Lower lobe of right lung (tissue), 2 donors: ENCODE results near the gene CAPN13. TPM values are rescaled to one million over a fixed set of nuclear protein-coding genes. Genes with fewer than 3 reads are reported as not detected.
A peak's percentile ranks its signal among the peaks of the same experiment; 100 is the strongest.

ENCODE experiments used
- ATAC-seq, 2 donors: fragments of 200-7000 bp; cut with Tn5 transposase; one replicate each; pipeline ENCODE4 v1.9.1; 2020 to 2022; ENCODE audit warnings: mild to moderate bottlenecking in 2 of 2, moderate library complexity in 2 of 2
- DNase-seq: peaks from one replicate; pipeline ENCODE4 v3.0.0-alpha.2; 2020
- H3K27ac ChIP-seq: fragments of 200-600 bp; one replicate; pipeline ENCODE4 v1.8.0; 2022
- H3K27me3 ChIP-seq: fragments of 200-600 bp; one replicate; pipeline ENCODE4 v1.8.0; 2022; ENCODE audit warnings: low read depth
- H3K36me3 ChIP-seq: fragments of 200-600 bp; one replicate; pipeline ENCODE4 v1.8.0; 2022; ENCODE audit warnings: mild to moderate bottlenecking
- H3K4me1 ChIP-seq: fragments of 200-600 bp; one replicate; pipeline ENCODE4 v1.8.0; 2022
- H3K4me3 ChIP-seq: fragments of 200-600 bp; one replicate; pipeline ENCODE4 v1.8.0; 2022; ENCODE audit warnings: mild to moderate bottlenecking
- H3K9me3 ChIP-seq: fragments of 200-600 bp; one replicate; pipeline ENCODE4 v1.8.0; 2022
- CTCF ChIP-seq: fragments of 200-600 bp; IDR thresholded peaks from one replicate; pipeline ENCODE4 v1.8.0; 2022; ENCODE audit warnings: antibody characterized with exemption, mild to moderate bottlenecking
- intact Hi-C: fragments of 100-400 bp; cut with DNase I; formaldehyde crosslinking; loops from one replicate; pipeline ENCODE4 v1.11.0; 2022
- total RNA-seq: library from RNA; stranded (reverse); fragmentation: NEBNext Ultra II Directional; extraction: Animal tissue kit (Norgen Biotek cat#: 25700); gene quantifications from one replicate; pipeline ENCODE4 v1.2.1, GENCODE V29; 2021
- donor health status: DM: no; HTN: yes; CAD: no; lungs with severe emphysema.

CAPN13 gene
- total RNA-seq, 1 donor from 2014 or later: 23.0 TPM

- no peak for TF ChIP-seq CTCF
- Histone ChIP-seq H3K4me3 (no peak overlapping the region), H3K36me3 (no peaks in the 10 kb centered on the region), H3K9me3 (no peaks in the 10 kb centered on the region), H3K27me3 (no peaks in the 10 kb centered on the region), H3K4me1 (peaks cover 9% of the 10 kb centered on the region), H3K27ac (no peak overlapping the region)
- intact Hi-C loops: loop anchor here (10.0 kb wide), 1 partner anchor 624 kb away; no protein-coding TSS in a partner anchor
- DNase-seq: no peak
- no peak for ATAC-seq
Measured at GRCh38 chr2:30710461-30710860, 96.8 kb downstream of the CAPN13 start.

DNA sequence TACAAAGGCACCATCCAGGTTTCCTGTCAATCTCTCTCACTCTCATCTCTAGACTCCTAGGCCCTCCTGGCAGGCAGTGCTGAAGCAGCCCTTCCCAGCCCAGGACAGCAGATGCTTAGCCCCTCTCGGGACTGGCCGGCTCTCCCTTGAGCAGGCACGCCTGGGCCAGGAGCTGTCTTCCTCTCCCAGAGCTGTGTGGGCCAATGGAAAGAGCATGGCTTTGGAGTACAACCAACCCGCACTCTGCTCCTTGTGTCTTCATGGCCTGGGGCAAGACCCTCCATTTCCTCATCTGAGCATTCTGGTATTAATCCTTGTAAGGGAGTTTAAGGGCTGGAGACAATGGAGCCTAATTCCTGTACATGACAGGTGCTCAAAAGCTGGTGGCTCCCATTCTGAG, 97.2 kb downstream of the CAPN13 start:
- ATAC-seq (no peak), DNase-seq (no peak)
- intact Hi-C loops: loop anchor here (10.0 kb wide), 1 partner anchor 625 kb away; no protein-coding TSS in a partner anchor
- TF ChIP-seq CTCF: no peak
- Histone ChIP-seq H3K36me3 (no peaks in the 10 kb centered on the region), H3K27me3 (no peaks in the 10 kb centered on the region), H3K4me3 (no peak overlapping the region), H3K27ac (no peak overlapping the region), H3K9me3 (no peaks in the 10 kb centered on the region), H3K4me1 (peaks cover 9% of the 10 kb centered on the region)

DNA sequence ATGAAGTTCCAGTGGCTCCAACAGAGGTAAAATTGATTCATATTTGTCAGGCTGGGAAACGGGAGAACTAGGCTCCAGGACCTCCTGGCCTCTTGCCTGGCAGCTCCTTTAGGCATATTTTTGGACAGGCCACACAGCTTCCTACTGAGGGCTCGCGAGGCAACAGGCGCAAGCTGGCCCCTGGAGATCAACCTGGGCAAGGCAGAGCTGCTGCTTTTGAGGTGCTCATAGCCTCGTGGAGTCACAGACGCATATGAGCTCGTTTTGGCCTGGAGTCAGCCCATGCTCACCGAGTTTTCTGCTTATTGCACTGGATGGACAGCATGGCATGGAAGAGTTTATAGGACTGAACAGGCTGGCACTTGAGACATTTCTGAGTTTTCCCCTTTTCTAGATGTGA, 97.7 kb downstream of the CAPN13 start:
- Histone ChIP-seq H3K27ac (peak overlapping the region; percentile 24), H3K36me3 (no peaks in the 10 kb centered on the region), H3K9me3 (no peaks in the 10 kb centered on the region), H3K27me3 (no peaks in the 10 kb centered on the region), H3K4me1 (peaks cover 9% of the 10 kb centered on the region), H3K4me3 (no peak overlapping the region)
- ATAC-seq: no peak
- intact Hi-C loops: loop anchor here (10.0 kb wide), 1 partner anchor 545 kb away; no protein-coding TSS in a partner anchor
- no peak for TF ChIP-seq CTCF
- DNase-seq: no peak

DNA sequence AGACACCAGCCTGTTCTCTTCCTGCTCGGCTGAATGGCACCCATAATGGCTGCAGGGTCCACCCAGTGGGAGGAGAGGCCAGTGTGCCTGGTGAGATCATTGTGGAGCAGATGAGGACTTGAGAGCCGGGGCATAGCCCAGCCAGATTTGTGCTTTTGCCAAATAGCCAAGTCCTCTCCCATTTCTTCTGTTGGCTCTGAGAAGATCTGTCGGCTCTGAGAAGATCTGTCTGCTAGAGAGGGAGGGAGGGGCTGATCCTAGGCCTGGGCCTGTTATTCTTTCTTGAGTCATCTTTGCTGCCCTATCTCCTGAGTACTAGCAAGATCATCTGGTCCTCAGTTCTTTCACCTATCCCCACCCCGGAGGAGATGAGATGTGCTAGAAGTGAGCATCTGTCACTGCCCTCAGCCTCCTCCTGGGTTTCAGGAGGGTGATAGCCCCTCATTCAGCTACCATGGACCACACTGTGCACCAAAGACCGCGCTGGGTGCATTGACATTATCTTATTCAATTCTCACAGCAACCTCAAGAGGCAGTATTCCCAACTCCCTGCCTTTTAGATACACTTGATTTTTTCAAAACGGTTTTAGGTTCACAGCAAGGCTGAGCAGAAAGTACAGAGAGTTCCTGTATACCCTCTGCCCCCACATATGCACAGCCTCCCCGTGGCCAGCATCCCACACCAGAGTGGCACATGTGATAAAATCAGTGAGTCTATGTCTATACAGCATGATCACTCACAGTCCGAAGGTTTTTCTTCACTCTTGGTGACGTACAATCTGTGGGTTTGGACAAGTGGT, 98.6 kb downstream of the CAPN13 start:
- TF ChIP-seq CTCF: peak; percentile 26
- Histone ChIP-seq H3K4me1 (peaks cover 5% of the 10 kb centered on the region), H3K9me3 (no peaks in the 10 kb centered on the region), H3K4me3 (no peak overlapping the region), H3K27me3 (no peaks in the 10 kb centered on the region), H3K27ac (no peak overlapping the region), H3K36me3 (no peaks in the 10 kb centered on the region)
- intact Hi-C loops: loop anchor here (10.0 kb wide), 1 partner anchor 544 kb away; no protein-coding TSS in a partner anchor
- DNase-seq: no peak
- no peak for ATAC-seq

- Histone ChIP-seq H3K9me3 (peaks cover 4% of the 10 kb centered on the region), H3K4me1 (peaks cover 3% of the 10 kb centered on the region), H3K36me3 (no peaks in the 10 kb centered on the region), H3K27me3 (no peaks in the 10 kb centered on the region), H3K4me3 (no peak overlapping the region), H3K27ac (no peak overlapping the region)
- ATAC-seq: no peak
- no peak for TF ChIP-seq CTCF
- intact Hi-C loops: loop anchor here (10.0 kb wide), 1 partner anchor 543 kb away; no protein-coding TSS in a partner anchor
- no peak for DNase-seq
Measured at GRCh38 chr2:30707304-30707903, 99.8 kb downstream of the CAPN13 start.
